ENCODE data around the gene DDA1. TPM values are rescaled to one million over a fixed set of nuclear protein-coding genes. Genes with fewer than 3 reads are reported as not detected.

DDA1 gene
- total and polyA plus RNA-seq, 2 experiments from 2014 or later = 43.1 to 60.0 TPM

GRCh38 chr19:17296273-17296672 is 13.1 kb upstream of the DDA1 start:
- no peaks in the 10 kb centered on the region for H3K36me3 ChIP-seq (replicated peaks; ENCODE audit: insufficient read depth, low read depth)
- TF ChIP-seq EZH2phosphoT487 (IDR thresholded peaks at IDR 0.05; ENCODE audit: low read depth, severe bottlenecking, unreplicated experiment) = no peak
- TF ChIP-seq, protein P1, sequence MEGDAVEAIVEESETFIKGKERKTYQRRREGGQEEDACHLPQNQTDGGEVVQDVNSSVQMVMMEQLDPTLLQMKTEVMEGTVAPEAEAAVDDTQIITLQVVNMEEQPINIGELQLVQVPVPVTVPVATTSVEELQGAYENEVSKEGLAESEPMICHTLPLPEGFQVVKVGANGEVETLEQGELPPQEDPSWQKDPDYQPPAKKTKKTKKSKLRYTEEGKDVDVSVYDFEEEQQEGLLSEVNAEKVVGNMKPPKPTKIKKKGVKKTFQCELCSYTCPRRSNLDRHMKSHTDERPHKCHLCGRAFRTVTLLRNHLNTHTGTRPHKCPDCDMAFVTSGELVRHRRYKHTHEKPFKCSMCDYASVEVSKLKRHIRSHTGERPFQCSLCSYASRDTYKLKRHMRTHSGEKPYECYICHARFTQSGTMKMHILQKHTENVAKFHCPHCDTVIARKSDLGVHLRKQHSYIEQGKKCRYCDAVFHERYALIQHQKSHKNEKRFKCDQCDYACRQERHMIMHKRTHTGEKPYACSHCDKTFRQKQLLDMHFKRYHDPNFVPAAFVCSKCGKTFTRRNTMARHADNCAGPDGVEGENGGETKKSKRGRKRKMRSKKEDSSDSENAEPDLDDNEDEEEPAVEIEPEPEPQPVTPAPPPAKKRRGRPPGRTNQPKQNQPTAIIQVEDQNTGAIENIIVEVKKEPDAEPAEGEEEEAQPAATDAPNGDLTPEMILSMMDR (IDR thresholded peaks at IDR 0.05; ENCODE audit: poor library complexity) = no peak
- TF ChIP-seq EZH2 (IDR thresholded peaks at IDR 0.05; ENCODE audit: borderline replicate concordance) = no peak
- no peak overlapping the region for H2AFZ ChIP-seq
- no peaks in the 10 kb centered on the region for H3K27me3 ChIP-seq
- no peaks in the 10 kb centered on the region for H3K4me1 ChIP-seq (ENCODE audit: insufficient read depth)
- H3K4me3 ChIP-seq = no peak overlapping the region
- no peaks in the 10 kb centered on the region for H3K9me3 ChIP-seq (ENCODE audit: low read depth)
- H3K27ac ChIP-seq = no peak overlapping the region
- DNase-seq (ENCODE audit: low spot score) = no peak
- no peak overlapping the region for H3K4me2 ChIP-seq
- no peaks in the 10 kb centered on the region for H4K20me1 ChIP-seq (ENCODE audit: insufficient read depth, poor library complexity, severe bottlenecking)
- peaks cover 3% of the 10 kb centered on the region for H3K79me2 ChIP-seq
- no peaks in the 10 kb centered on the region for H3K9me2 ChIP-seq (replicated peaks; ENCODE audit: insufficient read depth)
- 86% methylated on average over 4 of the region's 4 CpGs for WGBS (ENCODE audit: low lambda C conversion rate, missing lambda C conversion rate)

DNA sequence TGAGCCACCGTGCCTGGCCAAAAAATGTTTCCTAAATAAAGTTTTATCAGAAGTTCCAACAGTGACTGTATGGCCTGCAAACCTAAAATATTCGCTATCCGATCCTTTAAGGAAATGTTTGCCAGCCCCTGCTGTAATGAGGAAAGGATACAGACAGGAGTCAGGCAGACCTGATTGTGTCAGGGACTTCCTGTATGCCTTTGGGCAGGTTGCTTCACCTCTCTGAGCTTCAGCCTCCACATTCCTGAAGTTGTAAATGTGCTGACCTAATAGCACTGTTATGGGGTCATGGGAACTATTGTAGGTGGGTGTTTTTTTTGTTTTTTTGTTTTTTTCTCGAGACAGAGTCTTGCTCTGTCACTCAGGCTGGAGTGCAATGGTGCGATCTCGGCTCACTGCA is 12.4 kb upstream of the DDA1 start:
- H3K4me1 ChIP-seq (ENCODE audit: insufficient read depth) = no peaks in the 10 kb centered on the region
- no peaks in the 10 kb centered on the region for H3K9me2 ChIP-seq (replicated peaks; ENCODE audit: insufficient read depth)
- H3K27me3 ChIP-seq = no peaks in the 10 kb centered on the region
- TF ChIP-seq EZH2phosphoT487 (IDR thresholded peaks at IDR 0.05; ENCODE audit: low read depth, severe bottlenecking, unreplicated experiment) (no peak), EZH2 (IDR thresholded peaks at IDR 0.05; ENCODE audit: borderline replicate concordance) (no peak)
- TF ChIP-seq, protein P1 (IDR thresholded peaks at IDR 0.05; ENCODE audit: poor library complexity) = no peak
- no peak overlapping the region for H3K4me2 ChIP-seq
- H3K36me3 ChIP-seq (replicated peaks; ENCODE audit: insufficient read depth, low read depth) = no peaks in the 10 kb centered on the region
- 94% methylated on average over 6 of the region's 6 CpGs for WGBS (ENCODE audit: low lambda C conversion rate, missing lambda C conversion rate)
- no peaks in the 10 kb centered on the region for H3K9me3 ChIP-seq (ENCODE audit: low read depth)
- no peaks in the 10 kb centered on the region for H4K20me1 ChIP-seq (ENCODE audit: insufficient read depth, poor library complexity, severe bottlenecking)
- H3K79me2 ChIP-seq = peaks cover 6% of the 10 kb centered on the region
- H3K4me3 ChIP-seq = no peak overlapping the region
- H2AFZ ChIP-seq = no peak overlapping the region
- no peak for DNase-seq (ENCODE audit: low spot score)
- no peak overlapping the region for H3K27ac ChIP-seq

- no peak overlapping the region for H2AFZ ChIP-seq
- H3K4me2 ChIP-seq = no peak overlapping the region
- peaks cover 11% of the 10 kb centered on the region for H3K4me1 ChIP-seq (ENCODE audit: insufficient read depth)
- no peak overlapping the region for H3K4me3 ChIP-seq
- H3K27me3 ChIP-seq = no peaks in the 10 kb centered on the region
- peaks cover 17% of the 10 kb centered on the region for H3K79me2 ChIP-seq
- WGBS (ENCODE audit: low lambda C conversion rate, missing lambda C conversion rate) = 96% methylated on average over 51 of the region's 51 CpGs
- TF ChIP-seq EZH2phosphoT487 (IDR thresholded peaks at IDR 0.05; ENCODE audit: low read depth, severe bottlenecking, unreplicated experiment) (no peak), EZH2 (IDR thresholded peaks at IDR 0.05; ENCODE audit: borderline replicate concordance) (no peak)
- TF ChIP-seq, protein P1 (IDR thresholded peaks at IDR 0.05; ENCODE audit: poor library complexity) = no peak
- no peak overlapping the region for H3K27ac ChIP-seq
- H3K36me3 ChIP-seq (replicated peaks; ENCODE audit: insufficient read depth, low read depth) = no peaks in the 10 kb centered on the region
- no peaks in the 10 kb centered on the region for H3K9me3 ChIP-seq (ENCODE audit: low read depth)
- no peaks in the 10 kb centered on the region for H4K20me1 ChIP-seq (ENCODE audit: insufficient read depth, poor library complexity, severe bottlenecking)
- DNase-seq (ENCODE audit: low spot score) = no peak
- H3K9me2 ChIP-seq (replicated peaks; ENCODE audit: insufficient read depth) = no peaks in the 10 kb centered on the region
Observed at GRCh38 chr19:17300992-17301619, 8.3 kb upstream of the DDA1 start.

Data from hepatocyte (in vitro differentiated cells).